WERI-Rb-1 (cell line): Measurements from ENCODE around the gene TSPAN5.

ENCODE experiments used
- DNase-seq: peaks from one replicate; pipeline ENCODE4 v3.0.0-alpha.2; 2020
- H3K27ac ChIP-seq: fragments of 250-450 bp; sonication (Bioruptor Pico); 2 replicates; pipeline ENCODE4 v1.5.1; 2020; ENCODE audit warnings: mild to moderate bottlenecking, moderate library complexity
- H3K27me3 ChIP-seq: fragments of 250-450 bp; sonication (Bioruptor Pico); 2 replicates; pipeline ENCODE4 v1.5.1; 2021; ENCODE audit warnings: mild to moderate bottlenecking, low read depth, moderate library complexity; ENCODE audit not compliant: insufficient read depth, severe bottlenecking
- H3K36me3 ChIP-seq: fragments of 250-450 bp; sonication (Bioruptor Pico); 2 replicates; pipeline ENCODE4 v1.5.1; 2020; ENCODE audit warnings: mild to moderate bottlenecking, moderate library complexity
- H3K4me3 ChIP-seq: 2 replicates; pipeline ENCODE4 v1.5.1; 2011; ENCODE audit warnings: low read depth, mild to moderate bottlenecking, control low read depth, low read length
- H3K9me3 ChIP-seq: fragments of 250-450 bp; sonication (Bioruptor Pico); 2 replicates; pipeline ENCODE4 v1.5.1; 2021; ENCODE audit warnings: mild to moderate bottlenecking, moderate library complexity; ENCODE audit not compliant: severe bottlenecking
- CTCF ChIP-seq: IDR thresholded peaks from 2 replicates; pipeline ENCODE4 v1.5.1; 2011; ENCODE audit warnings: low read depth, mild to moderate bottlenecking, control low read depth, inconsistent platforms, low read length

Gene TSPAN5

GRCh38 chr4:98625920-98626319 is 32.5 kb downstream of the TSPAN5 start:
- DNase-seq = no peak
- no peaks in the 10 kb centered on the region for H3K36me3 ChIP-seq
- no peaks in the 10 kb centered on the region for H3K27me3 ChIP-seq
- H3K9me3 ChIP-seq = no peaks in the 10 kb centered on the region
- no peak for TF ChIP-seq CTCF
- H3K4me3 ChIP-seq = no peak overlapping the region
- H3K27ac ChIP-seq = no peak overlapping the region

GRCh38 chr4:98625399-98625798 is 33.0 kb downstream of the TSPAN5 start:
- Histone ChIP-seq H3K27me3 (no peaks in the 10 kb centered on the region), H3K36me3 (no peaks in the 10 kb centered on the region), H3K27ac (no peak overlapping the region), H3K9me3 (no peaks in the 10 kb centered on the region), H3K4me3 (no peak overlapping the region)
- no peak for DNase-seq
- TF ChIP-seq CTCF = no peak

GRCh38 chr4:98624642-98625041 is 33.8 kb downstream of the TSPAN5 start:
- no peak for DNase-seq
- Histone ChIP-seq H3K27ac (no peak overlapping the region), H3K36me3 (no peaks in the 10 kb centered on the region), H3K9me3 (no peaks in the 10 kb centered on the region), H3K4me3 (no peak overlapping the region), H3K27me3 (no peaks in the 10 kb centered on the region)
- no peak for TF ChIP-seq CTCF

GRCh38 chr4:98624144-98624543 is 34.3 kb downstream of the TSPAN5 start:
- DNase-seq = no peak
- TF ChIP-seq CTCF = no peak
- Histone ChIP-seq H3K27me3 (no peaks in the 10 kb centered on the region), H3K4me3 (no peak overlapping the region), H3K27ac (no peak overlapping the region), H3K36me3 (no peaks in the 10 kb centered on the region), H3K9me3 (no peaks in the 10 kb centered on the region)

GRCh38 chr4:98623126-98623802 is 35.1 kb downstream of the TSPAN5 start:
- no peaks in the 10 kb centered on the region for H3K27me3 ChIP-seq
- no peaks in the 10 kb centered on the region for H3K36me3 ChIP-seq
- H3K9me3 ChIP-seq = no peaks in the 10 kb centered on the region
- TF ChIP-seq CTCF = no peak
- no peak overlapping the region for H3K27ac ChIP-seq
- no peak overlapping the region for H3K4me3 ChIP-seq
- no peak for DNase-seq
